ENCODE data around the gene HSPA4L. TPM values are rescaled to one million over a fixed set of nuclear protein-coding genes. Genes with fewer than 3 reads are reported as not detected.

HSPA4L gene
- total RNA-seq: 1 to 10 TPM in 1 of 2 experiments, under 1 TPM in 1; 0.15 to 1.3 TPM

DNA sequence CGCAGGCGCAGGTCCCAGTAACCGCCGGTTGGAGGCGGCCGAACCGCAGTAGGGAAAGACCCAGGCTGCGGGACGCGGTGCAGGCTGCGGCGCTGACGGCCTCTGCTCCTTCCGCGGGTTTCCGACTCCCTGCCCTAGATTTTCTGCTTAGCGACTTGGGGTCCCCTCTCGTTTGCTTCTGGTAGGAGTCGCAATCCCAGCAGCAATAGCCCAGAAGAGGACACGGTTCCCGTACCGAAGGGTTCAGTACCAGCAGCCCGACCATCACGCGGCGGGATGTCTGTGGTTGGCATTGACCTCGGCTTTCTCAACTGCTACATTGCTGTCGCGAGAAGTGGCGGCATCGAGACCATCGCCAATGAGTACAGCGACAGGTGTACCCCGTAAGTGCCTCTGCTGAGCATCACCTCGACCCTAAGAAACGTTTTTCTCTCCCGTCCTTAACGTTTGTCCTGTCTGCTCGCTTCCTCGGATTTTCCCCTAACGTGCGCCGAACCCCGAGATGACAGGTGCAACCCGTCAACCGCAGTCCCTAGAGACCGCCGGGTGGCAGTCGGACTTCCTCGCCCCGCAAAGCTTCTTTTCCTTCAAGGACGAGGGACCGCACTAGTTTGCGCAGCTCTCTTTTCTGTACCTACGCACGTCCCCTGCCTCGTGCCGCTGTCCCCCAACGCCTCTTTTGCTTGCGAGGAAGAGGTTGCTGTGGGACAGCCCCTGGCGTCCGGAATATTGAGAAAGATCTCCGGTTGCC lies at the start of gene HSPA4L:
TSS of gene HSPA4L (plus strand) at position 48 of the 751 bp plus-strand sequence. CDS start at position 277, 229 bp downstream.
- H3K9me3 Mint-ChIP-seq (ENCODE audit: low read depth): no peaks in the 10 kb centered on the region
- peak; percentile 50 for ATAC-seq
- CTCF ChIA-PET: interaction anchor here (0.9 kb wide), 1 partner anchor 98 kb away, joined by 3 read pairs; the partner anchor contains the start of gene PLK4

DNA sequence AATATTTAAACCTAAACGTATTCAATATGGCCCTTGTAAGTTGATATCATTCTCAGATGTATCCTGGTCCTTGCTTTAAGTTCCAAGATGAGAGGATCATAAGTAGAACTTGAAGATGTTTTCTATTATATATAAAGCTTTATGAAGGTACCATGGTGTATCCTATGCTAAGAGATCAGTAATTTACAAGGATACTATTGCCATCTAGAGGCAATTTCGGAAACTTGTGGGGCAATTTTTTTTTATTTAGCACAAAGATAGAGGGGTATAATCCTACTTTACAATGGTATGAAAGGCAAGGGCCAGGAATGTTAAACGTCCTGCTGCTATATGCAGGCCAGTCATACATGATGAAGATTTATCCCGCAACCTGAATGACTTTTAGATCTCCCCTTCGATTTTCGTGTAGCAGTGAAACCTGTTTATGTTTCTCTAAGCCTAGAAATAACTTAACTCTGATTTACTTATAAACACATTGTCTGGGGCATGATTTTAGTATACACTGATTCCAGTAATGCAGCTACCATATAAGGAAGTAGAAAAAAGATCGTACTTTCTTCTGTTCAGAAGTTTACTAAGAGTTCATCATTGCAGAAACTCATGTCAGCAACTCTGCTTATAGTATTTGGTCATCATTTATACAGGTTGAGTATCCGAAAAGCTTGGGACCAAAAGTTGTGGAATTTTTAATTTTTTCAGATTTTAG lies 49.3 kb upstream of the HSPA4L start:
- ATAC-seq (peak; percentile 49), DNase-seq (no peak)
- Mint-ChIP-seq H3K4me3 (no peak overlapping the region), H3K4me1 (no peaks in the 10 kb centered on the region), H3K9me3 (ENCODE audit: low read depth) (no peaks in the 10 kb centered on the region), H3K36me3 (no peaks in the 10 kb centered on the region), H3K27me3 (peaks cover 7% of the 10 kb centered on the region), H3K27ac (no peak overlapping the region)
- CTCF ChIA-PET: interaction anchor here (0.7 to 1.6 kb wide), 7 partner anchors 10 to 130 kb away, joined by 3 to 5 read pairs (median 3); no protein-coding TSS in a partner anchor

More for the DNA sequence above, at the start of gene HSPA4L:
- Mint-ChIP-seq H3K27ac (peak within 1 kb of the TSS; percentile 69), H3K4me1 (peaks cover 18% of the 10 kb centered on the region), H3K36me3 (peaks cover 2% of the 10 kb centered on the region), H3K27me3 (peaks cover 76% of the 10 kb centered on the region), H3K4me3 (peak within 1 kb of the TSS; percentile 76)
- DNase-seq: peak; percentile 62

DNA sequence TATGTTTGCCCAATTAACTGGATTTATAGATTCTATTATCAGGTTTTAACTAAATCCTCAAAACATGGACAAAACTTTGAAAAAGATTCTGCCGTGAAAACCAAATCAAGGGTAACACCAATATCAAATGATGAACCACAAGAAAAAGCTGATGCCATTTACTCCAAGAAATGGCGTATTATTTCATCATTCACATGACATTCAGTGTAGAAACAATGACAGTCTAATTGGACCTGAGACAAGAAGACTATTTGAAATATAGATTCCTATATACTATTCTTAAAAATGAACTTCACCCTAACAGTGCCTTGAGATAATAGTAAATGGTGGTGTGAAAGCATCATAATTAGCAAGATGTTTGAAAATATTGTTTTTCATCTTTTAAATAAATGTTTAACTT lies 47.1 kb upstream of the HSPA4L start:
- no peak overlapping the region for H3K27ac Mint-ChIP-seq

DNA sequence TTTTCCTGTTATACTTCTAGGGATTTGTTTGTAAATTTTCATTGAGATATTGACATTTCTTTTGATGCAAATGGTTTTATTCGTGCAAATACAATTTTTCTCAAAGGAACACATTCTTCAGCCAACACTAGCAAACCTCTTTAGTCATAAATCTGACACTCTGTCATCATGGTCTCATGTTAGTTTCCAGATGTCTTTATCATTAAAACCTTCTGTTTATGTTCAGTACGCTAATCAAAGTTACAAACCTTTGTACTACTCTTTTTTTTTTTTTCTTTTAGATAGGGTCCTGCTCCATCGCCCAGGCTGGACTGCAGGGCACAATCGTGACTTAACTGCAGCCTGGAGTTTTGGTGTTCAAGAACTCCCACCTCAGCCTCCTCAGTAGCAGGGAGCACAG lies 44.8 kb upstream of the HSPA4L start:
- Mint-ChIP-seq H3K36me3 (no peaks in the 10 kb centered on the region), H3K4me1 (no peaks in the 10 kb centered on the region), H3K27ac (no peak overlapping the region), H3K4me3 (no peak overlapping the region), H3K9me3 (ENCODE audit: low read depth) (no peaks in the 10 kb centered on the region), H3K27me3 (peaks cover 11% of the 10 kb centered on the region)
- no peak for DNase-seq
- no peak for ATAC-seq
- CTCF ChIA-PET: no interaction called here

More for the DNA sequence above, 47.1 kb upstream of the HSPA4L start:
- CTCF ChIA-PET: no interaction called here
- ATAC-seq: no peak
- Mint-ChIP-seq H3K27me3 (peaks cover 10% of the 10 kb centered on the region), H3K4me3 (no peak overlapping the region), H3K9me3 (ENCODE audit: low read depth) (no peaks in the 10 kb centered on the region), H3K4me1 (no peaks in the 10 kb centered on the region), H3K36me3 (no peaks in the 10 kb centered on the region)
- no peak for DNase-seq

DNA sequence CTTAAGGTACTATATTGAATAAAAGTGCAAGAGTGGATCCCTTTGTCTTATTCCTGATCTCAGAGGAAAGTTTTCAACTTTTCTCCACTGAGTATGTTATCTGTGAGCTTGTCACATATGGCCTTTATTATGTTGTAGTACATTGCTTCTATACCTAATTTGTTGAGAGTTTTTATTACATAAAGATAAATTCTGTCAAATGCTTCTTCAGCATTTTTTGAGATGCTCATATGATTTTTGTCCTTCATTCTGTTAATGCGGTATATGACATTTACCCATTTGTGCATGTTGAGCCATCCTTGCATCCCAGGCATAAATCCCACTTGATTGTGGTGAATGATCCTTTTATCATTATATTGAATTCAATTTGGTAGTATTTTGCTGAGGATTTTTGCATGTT lies 40.9 kb upstream of the HSPA4L start:
- Mint-ChIP-seq H3K36me3 (no peaks in the 10 kb centered on the region), H3K27ac (no peak overlapping the region), H3K4me3 (no peak overlapping the region), H3K27me3 (peaks cover 21% of the 10 kb centered on the region), H3K4me1 (no peaks in the 10 kb centered on the region), H3K9me3 (ENCODE audit: low read depth) (no peaks in the 10 kb centered on the region)
- CTCF ChIA-PET: no interaction called here
- ATAC-seq (no peak), DNase-seq (no peak)

DNA sequence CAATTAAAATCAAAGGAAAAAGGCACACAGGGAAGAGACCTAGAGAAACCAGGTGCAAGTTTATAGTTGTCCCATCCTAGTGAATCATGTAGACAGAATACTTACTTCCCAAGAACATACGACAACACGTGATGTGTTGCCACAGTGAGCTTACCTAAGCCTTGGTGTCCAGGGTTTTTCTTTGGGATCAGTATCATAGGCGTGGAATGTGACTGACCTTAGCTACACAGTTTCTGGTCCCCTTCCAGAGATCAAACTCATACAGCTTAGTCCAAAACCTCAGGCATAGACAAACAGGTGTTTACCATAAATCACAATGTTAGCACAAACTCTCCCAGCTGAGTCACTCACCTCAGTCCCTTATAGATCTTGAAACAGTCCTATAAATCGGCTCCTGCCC lies 34.2 kb upstream of the HSPA4L start:
- CTCF ChIA-PET: no interaction called here
- ATAC-seq: no peak
- Mint-ChIP-seq H3K9me3 (ENCODE audit: low read depth) (no peaks in the 10 kb centered on the region), H3K4me1 (no peaks in the 10 kb centered on the region), H3K36me3 (no peaks in the 10 kb centered on the region), H3K4me3 (no peak overlapping the region), H3K27me3 (peaks cover 6% of the 10 kb centered on the region), H3K27ac (no peak overlapping the region)
- no peak for DNase-seq

DNA sequence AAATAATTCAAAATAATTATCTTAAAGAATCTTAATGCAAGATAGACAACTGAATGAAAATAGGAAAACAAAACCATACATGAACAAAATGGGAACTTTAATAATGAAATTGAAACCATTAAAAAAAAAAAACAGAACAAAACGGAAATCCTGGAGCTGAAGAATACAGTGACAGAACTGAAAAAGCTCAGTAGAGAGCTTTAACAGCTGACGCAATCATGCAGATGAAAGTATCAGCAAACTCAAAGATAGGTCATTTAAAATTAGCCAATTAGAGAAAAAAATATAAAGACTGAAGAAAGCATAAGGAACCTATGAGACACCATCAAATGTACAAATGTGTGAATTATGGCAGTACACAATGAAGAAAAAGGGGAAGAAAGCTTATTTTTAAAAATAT lies 33.2 kb upstream of the HSPA4L start:
- no peaks in the 10 kb centered on the region for H3K36me3 Mint-ChIP-seq
- H3K27ac Mint-ChIP-seq: no peak overlapping the region

DNA sequence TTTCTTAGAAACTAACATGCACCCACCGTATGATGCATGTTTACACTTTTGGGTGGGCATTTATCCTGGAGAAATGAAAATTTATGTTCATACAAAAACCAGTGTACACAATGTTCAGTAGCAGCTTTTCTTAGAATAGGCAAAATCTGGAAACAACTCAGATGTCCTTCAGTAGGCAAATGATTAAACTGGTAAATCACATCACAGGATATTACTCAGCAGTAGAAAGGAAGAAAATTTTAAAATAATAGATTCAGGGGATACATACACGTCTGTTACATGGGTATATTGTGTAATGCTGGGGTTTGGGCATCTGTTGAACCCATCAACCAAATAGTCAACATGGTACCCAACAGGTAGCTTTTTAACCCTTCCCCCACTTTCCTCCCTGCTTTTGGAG lies 25.2 kb upstream of the HSPA4L start:
- H3K27ac Mint-ChIP-seq: no peak overlapping the region
- no peak overlapping the region for H3K4me3 Mint-ChIP-seq
- ATAC-seq (no peak), DNase-seq (no peak)
- peaks cover 2% of the 10 kb centered on the region for H3K9me3 Mint-ChIP-seq (ENCODE audit: low read depth)
- H3K27me3 Mint-ChIP-seq: peaks cover 6% of the 10 kb centered on the region
- no peaks in the 10 kb centered on the region for H3K4me1 Mint-ChIP-seq
- CTCF ChIA-PET: no interaction called here
- H3K36me3 Mint-ChIP-seq: no peaks in the 10 kb centered on the region

More for the DNA sequence above, 33.2 kb upstream of the HSPA4L start:
- CTCF ChIA-PET: interaction anchor here (0.6 kb wide), 1 partner anchor 1183 kb away, joined by 4 read pairs; no protein-coding TSS in a partner anchor
- Mint-ChIP-seq H3K4me3 (no peak overlapping the region), H3K9me3 (ENCODE audit: low read depth) (no peaks in the 10 kb centered on the region), H3K27me3 (peaks cover 10% of the 10 kb centered on the region), H3K4me1 (no peaks in the 10 kb centered on the region)
- ATAC-seq: no peak
- DNase-seq: no peak

DNA sequence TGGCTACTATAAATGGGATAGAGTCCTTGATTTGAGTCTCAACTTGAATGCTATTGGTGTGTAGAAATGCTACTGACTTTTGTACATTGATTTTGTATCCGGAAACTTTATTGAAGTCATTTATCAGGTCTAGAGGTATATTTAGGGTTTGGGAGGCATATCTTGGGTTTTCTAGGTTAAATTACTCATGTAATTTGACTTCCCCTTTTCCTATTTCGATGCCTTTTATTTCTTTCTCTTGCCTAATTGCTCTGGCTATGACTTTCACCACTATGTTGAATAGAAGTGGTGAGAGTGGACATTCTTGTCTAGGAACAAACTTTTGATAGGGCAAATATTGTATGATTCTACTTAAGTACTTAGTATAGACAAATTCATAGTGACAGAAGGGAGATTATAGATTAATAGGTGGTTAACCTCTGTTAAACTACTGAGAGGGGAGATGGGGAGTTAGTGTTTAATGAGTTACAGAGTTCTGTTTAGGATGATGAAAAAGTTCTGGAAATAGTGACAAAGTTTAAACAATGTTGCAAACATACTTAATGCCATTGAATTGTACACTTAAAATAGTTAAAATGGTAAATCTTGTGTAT lies 22.8 kb upstream of the HSPA4L start:
- no peak overlapping the region for H3K27ac Mint-ChIP-seq
- DNase-seq (no peak), ATAC-seq (no peak)
- H3K4me1 Mint-ChIP-seq: no peaks in the 10 kb centered on the region
- H3K36me3 Mint-ChIP-seq: no peaks in the 10 kb centered on the region
- H3K9me3 Mint-ChIP-seq (ENCODE audit: low read depth): peaks cover 2% of the 10 kb centered on the region
- no peak overlapping the region for H3K4me3 Mint-ChIP-seq
- CTCF ChIA-PET: no interaction called here
- H3K27me3 Mint-ChIP-seq: peaks cover 2% of the 10 kb centered on the region

DNA sequence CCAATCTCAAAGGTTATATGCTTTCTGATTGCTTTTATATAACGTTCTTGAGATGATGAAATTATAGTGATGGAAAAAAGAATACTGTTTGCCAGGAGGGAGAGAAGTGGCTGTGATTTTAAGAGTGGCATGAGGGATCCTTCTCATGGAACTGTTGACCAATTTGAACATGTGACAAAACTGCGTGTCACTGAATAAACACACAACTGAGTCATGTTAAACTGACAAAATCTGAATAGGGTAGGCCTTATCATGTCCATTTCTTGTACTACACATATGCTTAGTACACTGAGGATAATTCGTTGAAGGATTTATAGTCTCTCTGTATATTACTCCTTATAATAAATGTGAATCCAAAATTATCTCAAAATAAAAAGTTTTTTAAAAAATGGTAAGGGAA lies 22.2 kb upstream of the HSPA4L start:
- DNase-seq (no peak), ATAC-seq (no peak)
- CTCF ChIA-PET: no interaction called here
- no peaks in the 10 kb centered on the region for H3K36me3 Mint-ChIP-seq
- H3K27me3 Mint-ChIP-seq: peaks cover 2% of the 10 kb centered on the region
- no peak overlapping the region for H3K4me3 Mint-ChIP-seq
- H3K4me1 Mint-ChIP-seq: no peaks in the 10 kb centered on the region
- H3K9me3 Mint-ChIP-seq (ENCODE audit: low read depth): peaks cover 2% of the 10 kb centered on the region
- no peak overlapping the region for H3K27ac Mint-ChIP-seq

DNA sequence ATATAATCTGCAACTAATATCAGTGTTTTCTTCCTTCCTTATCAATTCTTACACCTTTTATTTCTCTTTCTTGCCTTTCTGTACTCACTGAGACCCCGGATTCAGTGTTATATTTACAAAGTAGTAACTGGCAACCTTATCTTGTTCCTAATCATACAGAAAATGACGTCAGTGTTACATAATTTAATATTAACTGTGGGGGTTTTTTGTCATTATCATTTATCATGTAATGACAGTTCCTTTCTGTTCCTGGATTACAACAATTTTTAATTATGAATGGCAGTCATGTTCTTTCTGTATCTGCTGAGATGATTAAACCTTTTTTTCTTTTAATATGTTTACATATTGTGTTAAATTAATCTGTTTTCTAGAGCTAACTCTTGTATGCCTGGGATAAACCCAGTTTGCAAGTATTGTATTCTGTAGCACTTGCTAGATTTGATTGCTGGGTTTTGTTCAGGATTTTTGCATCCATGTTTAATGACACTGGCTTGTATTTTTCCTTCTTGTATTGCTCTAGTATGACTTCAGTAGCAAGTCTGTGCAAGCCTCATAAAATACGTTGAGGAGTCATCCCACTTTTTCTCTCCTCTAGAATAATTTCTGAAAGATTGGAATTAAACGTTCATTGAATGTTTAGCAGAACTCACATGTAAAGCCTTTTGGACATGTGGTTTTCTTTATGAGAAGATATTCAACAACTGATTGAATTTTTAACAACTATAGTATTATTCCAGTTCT lies 10.4 kb upstream of the HSPA4L start:
- Mint-ChIP-seq H3K27me3 (peaks cover 39% of the 10 kb centered on the region), H3K36me3 (no peaks in the 10 kb centered on the region), H3K4me3 (no peak overlapping the region), H3K9me3 (ENCODE audit: low read depth) (no peaks in the 10 kb centered on the region), H3K4me1 (no peaks in the 10 kb centered on the region), H3K27ac (no peak overlapping the region)
- no peak for DNase-seq
- CTCF ChIA-PET: no interaction called here
- no peak for ATAC-seq

DNA sequence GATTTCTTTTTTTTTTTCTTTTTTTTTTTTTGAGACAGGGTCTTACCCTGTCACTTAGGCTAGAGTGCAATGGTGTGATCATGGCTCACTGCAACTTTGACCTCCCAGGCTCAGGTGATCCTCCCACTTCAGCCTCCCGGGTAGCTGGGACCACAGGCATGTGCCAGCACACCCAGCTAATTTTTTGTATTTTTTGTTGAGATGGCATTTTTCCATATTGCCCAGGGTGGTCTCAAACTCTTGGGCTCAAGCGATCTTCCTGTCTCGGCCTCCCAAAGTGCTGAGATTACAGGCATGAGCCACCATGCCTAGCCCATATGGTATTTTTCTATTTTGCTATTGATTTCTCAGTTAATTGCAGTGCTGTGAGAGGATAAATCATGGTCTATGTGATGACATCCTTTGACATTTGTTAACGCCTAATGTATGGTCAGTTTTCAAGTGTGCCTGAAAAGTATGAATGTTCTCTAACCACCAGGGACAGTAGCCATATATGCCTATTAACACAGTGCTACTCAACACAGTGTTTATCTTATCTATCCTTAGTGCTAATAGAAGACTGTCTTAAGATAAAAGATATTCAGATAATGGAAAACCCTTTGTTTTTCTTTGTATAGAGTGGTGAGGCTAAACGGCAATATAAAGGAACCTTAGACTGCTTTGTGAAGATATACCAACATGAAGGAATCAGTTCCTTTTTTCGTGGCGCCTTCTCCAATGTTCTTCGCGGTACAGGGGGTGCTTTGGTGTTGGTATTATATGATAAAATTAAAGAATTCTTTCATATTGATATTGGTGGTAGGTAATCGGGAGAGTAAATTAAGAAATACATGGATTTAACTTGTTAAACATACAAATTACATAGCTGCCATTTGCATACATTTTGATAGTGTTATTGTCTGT lies 9.1 kb upstream of the HSPA4L start:
- Mint-ChIP-seq H3K27ac (no peak overlapping the region), H3K4me1 (no peaks in the 10 kb centered on the region), H3K36me3 (no peaks in the 10 kb centered on the region), H3K4me3 (no peak overlapping the region), H3K27me3 (peaks cover 49% of the 10 kb centered on the region), H3K9me3 (ENCODE audit: low read depth) (no peaks in the 10 kb centered on the region)
- no peak for DNase-seq
- CTCF ChIA-PET: no interaction called here
- no peak for ATAC-seq

All from activated CD8-positive, alpha-beta memory T cell treated with anti-CD3 and anti-CD28 coated beads, Interleukin-2, amount 10 ng/mL, durations not matched to agents 7 days and 5 days (primary cell).